ENCODE data around the gene SNX24. TPM values are rescaled to one million over a fixed set of nuclear protein-coding genes. Genes with fewer than 3 reads are reported as not detected.
"Not testable (repeated sequence)": the region's sequence is repeated elsewhere in the genome, so short reads cannot be mapped to it uniquely, and the experiment has no call there.

SNX24 gene
- total and polyA plus RNA-seq, 2 experiments from 2014 or later, result 18.0 to 27.5 TPM

DNA sequence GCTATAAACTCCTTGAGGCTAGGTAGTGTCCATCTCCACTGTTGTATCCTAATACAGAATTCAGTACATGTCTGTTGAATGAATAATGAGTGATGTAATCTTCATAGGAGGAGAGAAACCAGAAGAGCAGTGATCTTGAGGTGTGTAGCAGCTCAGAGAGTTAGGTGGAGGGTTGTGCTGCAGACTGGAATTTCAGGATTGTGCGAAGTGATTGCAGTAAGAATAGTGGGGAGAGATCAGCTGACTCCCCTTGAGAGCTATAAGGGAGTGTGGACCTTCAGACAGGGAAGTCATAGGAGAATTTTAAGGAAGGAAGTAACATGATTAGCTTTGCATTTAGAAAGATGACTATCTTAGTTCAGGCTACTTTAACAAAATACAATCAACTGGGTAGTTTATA, 4.4 kb downstream of the SNX24 start (continued):
- no peak for TF ChIP-seq EZH2phosphoT487 (IDR thresholded peaks at IDR 0.05; ENCODE audit: unreplicated experiment)
- TF ChIP-seq, protein P1, sequence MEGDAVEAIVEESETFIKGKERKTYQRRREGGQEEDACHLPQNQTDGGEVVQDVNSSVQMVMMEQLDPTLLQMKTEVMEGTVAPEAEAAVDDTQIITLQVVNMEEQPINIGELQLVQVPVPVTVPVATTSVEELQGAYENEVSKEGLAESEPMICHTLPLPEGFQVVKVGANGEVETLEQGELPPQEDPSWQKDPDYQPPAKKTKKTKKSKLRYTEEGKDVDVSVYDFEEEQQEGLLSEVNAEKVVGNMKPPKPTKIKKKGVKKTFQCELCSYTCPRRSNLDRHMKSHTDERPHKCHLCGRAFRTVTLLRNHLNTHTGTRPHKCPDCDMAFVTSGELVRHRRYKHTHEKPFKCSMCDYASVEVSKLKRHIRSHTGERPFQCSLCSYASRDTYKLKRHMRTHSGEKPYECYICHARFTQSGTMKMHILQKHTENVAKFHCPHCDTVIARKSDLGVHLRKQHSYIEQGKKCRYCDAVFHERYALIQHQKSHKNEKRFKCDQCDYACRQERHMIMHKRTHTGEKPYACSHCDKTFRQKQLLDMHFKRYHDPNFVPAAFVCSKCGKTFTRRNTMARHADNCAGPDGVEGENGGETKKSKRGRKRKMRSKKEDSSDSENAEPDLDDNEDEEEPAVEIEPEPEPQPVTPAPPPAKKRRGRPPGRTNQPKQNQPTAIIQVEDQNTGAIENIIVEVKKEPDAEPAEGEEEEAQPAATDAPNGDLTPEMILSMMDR (conservative IDR thresholded peaks at IDR 0.05; ENCODE audit: low read depth in 2 of 2), result no peak
- no peak for TF ChIP-seq CREB1 (CRISPR knock-in tag; IDR thresholded peaks at IDR 0.05; ENCODE audit: low read depth)
- TF ChIP-seq, protein P2, sequence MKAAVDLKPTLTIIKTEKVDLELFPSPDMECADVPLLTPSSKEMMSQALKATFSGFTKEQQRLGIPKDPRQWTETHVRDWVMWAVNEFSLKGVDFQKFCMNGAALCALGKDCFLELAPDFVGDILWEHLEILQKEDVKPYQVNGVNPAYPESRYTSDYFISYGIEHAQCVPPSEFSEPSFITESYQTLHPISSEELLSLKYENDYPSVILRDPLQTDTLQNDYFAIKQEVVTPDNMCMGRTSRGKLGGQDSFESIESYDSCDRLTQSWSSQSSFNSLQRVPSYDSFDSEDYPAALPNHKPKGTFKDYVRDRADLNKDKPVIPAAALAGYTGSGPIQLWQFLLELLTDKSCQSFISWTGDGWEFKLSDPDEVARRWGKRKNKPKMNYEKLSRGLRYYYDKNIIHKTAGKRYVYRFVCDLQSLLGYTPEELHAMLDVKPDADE (IDR thresholded peaks at IDR 0.05), result no peak
- TF ChIP-seq NANOG (IDR thresholded peaks at IDR 0.05; ENCODE audit: borderline replicate concordance), result no peak
- no peak for TF ChIP-seq POLR2AphosphoS5 (IDR thresholded peaks at IDR 0.05; ENCODE audit: low read depth)
- TF ChIP-seq JUNB (IDR thresholded peaks at IDR 0.05; ENCODE audit: unreplicated experiment), result no peak
- TF ChIP-seq STAT1 (IDR thresholded peaks at IDR 0.05; ENCODE audit: unreplicated experiment), result no peak

DNA sequence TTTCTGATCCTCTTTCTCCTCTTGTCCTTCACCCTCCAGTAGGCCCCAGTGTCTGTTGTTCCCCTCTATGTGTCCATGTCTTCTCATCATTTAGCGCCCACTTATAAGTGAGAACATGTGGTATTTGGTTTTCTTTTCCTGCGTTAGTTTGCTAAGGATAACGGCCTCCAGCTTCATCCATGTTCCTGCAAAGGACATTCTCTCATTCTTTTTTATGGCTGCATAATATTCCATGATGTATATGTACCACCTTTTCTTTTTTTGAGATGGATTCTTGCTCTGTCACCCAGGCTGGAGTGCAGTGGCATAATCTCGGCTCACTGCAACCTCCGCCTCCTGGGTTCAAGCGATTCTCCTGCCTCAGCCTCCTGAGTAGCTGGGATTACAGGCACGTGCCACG, 12.1 kb downstream of the SNX24 start:
- ATAC-seq; H2AFZ ChIP-seq; H3K27ac ChIP-seq (ENCODE audit: low read depth); H3K27me3 Mint-ChIP-seq (ENCODE audit: insufficient read depth, low read depth, poor library complexity); H3K9me3 Mint-ChIP-seq; H3K4me3 Mint-ChIP-seq; H3K36me3 Mint-ChIP-seq (ENCODE audit: low read depth); H3K27ac Mint-ChIP-seq; H3K4me2 ChIP-seq; DNase-seq (ENCODE audit: low spot score); H3K36me3 ChIP-seq (ENCODE audit: insufficient read depth); H3K9me2 ChIP-seq (ENCODE audit: insufficient read depth); H4K20me1 ChIP-seq (replicated peaks; ENCODE audit: insufficient read depth); H3F3A ChIP-seq (replicated peaks; ENCODE audit: low read depth); H3K4me3 ChIP-seq; H3K27me3 ChIP-seq (ENCODE audit: insufficient read depth): not testable (repeated sequence)
- Histone ChIP-seq H3K79me2 (replicated peaks; ENCODE audit: insufficient read depth) (peaks cover 13% of the 10 kb centered on the region; the same call in 1 of the 2 replicates), H3K4me1 (ENCODE audit: insufficient read depth) (peaks cover 15% of the 10 kb centered on the region)
- peaks cover 18% of the 10 kb centered on the region for H3K4me1 Mint-ChIP-seq

DNA sequence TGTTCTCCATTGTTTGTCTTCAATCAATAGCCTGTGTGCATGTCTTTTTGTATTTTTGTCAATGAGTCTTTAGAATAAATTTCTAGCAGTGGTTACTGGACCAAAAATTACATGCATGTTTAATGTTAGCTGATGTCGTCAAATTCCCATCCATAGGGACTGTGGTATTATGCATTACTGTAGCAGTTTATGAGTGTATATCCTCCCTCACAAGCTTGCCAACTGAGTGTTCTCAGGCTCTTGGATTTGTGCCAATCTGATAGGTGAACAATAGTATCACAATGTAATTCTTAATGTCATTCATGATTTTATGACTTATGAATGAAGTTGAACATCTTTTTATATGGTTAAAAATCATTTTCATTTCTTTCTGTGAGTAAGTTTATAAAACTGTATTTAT, 13.0 kb downstream of the SNX24 start:
- Mint-ChIP-seq H3K9me3 (peaks cover 3% of the 10 kb centered on the region; the same call in 1 of the 3 replicates), H3K27ac (no peak overlapping the region), H3K4me1 (peaks cover 18% of the 10 kb centered on the region), H3K4me3 (no peak overlapping the region), H3K36me3 (ENCODE audit: low read depth) (peaks cover 4% of the 10 kb centered on the region; the same call in 2 of the 3 replicates), H3K27me3 (ENCODE audit: insufficient read depth, low read depth, poor library complexity) (peaks cover 1% of the 10 kb centered on the region)
- DNase-seq (ENCODE audit: low spot score) (no peak), ATAC-seq (no peak)
- no peaks in the 10 kb centered on the region for H4K20me1 ChIP-seq (replicated peaks; ENCODE audit: insufficient read depth)
- no peak overlapping the region for H3K4me2 ChIP-seq
- H3K36me3 ChIP-seq (ENCODE audit: insufficient read depth), result no peaks in the 10 kb centered on the region
- H3K4me3 ChIP-seq, result no peak overlapping the region
- H3K9me2 ChIP-seq (ENCODE audit: insufficient read depth), result no peaks in the 10 kb centered on the region
- H3K4me1 ChIP-seq (ENCODE audit: insufficient read depth), result peaks cover 15% of the 10 kb centered on the region
- peaks cover 13% of the 10 kb centered on the region; the same call in 1 of the 2 replicates for H3K79me2 ChIP-seq (replicated peaks; ENCODE audit: insufficient read depth)
- H2AFZ ChIP-seq, result no peak overlapping the region
- no peak overlapping the region for H3K27ac ChIP-seq (ENCODE audit: low read depth)
- no peaks in the 10 kb centered on the region for H3K27me3 ChIP-seq (ENCODE audit: insufficient read depth)
- H3F3A ChIP-seq (replicated peaks; ENCODE audit: low read depth), result no peaks in the 10 kb centered on the region
- no peak for TF ChIP-seq CREB1 (CRISPR knock-in tag; IDR thresholded peaks at IDR 0.05; ENCODE audit: low read depth)
- TF ChIP-seq JUNB (IDR thresholded peaks at IDR 0.05; ENCODE audit: unreplicated experiment), result no peak
- TF ChIP-seq, protein P2 (IDR thresholded peaks at IDR 0.05), result no peak
- TF ChIP-seq NANOG (IDR thresholded peaks at IDR 0.05; ENCODE audit: borderline replicate concordance), result no peak
- no peak for TF ChIP-seq ZNF114 (CRISPR knock-in tag; IDR thresholded peaks at IDR 0.05)
- no peak for TF ChIP-seq EZH2 (IDR thresholded peaks at IDR 0.05; ENCODE audit: low read depth, unreplicated experiment)
- no peak for TF ChIP-seq POLR2AphosphoS5 (IDR thresholded peaks at IDR 0.05; ENCODE audit: low read depth)

Measured in GM23338 (cell line).